HG03565 (cell line): Measurements from ENCODE around the gene NANOS3.
A peak's percentile ranks its signal among the peaks of the same experiment; 100 is the strongest.

Source experiments
- ATAC-seq: cut with Tn5 transposase; IDR thresholded peaks from one replicate; pipeline ENCODE4 v1.9.1; 2021; ENCODE audit warnings: mild to moderate bottlenecking, moderate library complexity; ENCODE audit not compliant: unreplicated experiment

The NANOS3 gene

DNA sequence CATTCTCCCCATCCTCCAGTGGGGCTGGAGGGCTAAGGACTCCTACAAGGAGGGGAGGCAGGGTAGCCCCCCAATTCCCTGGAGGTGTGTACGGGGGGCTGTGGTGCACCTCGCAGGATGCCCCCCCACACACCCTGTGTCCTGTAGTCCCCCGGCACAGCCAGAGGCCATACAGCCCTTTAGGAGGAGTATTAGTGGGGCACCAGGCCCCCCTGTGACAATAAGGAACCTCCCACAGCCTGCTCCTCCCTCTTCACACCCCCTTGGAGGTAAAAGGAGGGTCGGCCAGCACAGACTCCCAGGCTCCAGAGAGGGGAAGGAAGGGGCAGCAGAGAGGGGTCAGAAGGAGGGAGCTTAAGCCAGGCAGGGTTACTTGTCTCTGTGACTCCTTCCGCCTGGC is at the start of gene NANOS3:
NANOS3 (plus strand) TSS at position 301 of the 400 bp plus-strand sequence. CDS start 115 bp downstream, outside the sequence.
- no peak for ATAC-seq

GRCh38 chr19:13827656-13828055 is 49.3 kb upstream of the NANOS3 start:
- ATAC-seq, result no peak

DNA sequence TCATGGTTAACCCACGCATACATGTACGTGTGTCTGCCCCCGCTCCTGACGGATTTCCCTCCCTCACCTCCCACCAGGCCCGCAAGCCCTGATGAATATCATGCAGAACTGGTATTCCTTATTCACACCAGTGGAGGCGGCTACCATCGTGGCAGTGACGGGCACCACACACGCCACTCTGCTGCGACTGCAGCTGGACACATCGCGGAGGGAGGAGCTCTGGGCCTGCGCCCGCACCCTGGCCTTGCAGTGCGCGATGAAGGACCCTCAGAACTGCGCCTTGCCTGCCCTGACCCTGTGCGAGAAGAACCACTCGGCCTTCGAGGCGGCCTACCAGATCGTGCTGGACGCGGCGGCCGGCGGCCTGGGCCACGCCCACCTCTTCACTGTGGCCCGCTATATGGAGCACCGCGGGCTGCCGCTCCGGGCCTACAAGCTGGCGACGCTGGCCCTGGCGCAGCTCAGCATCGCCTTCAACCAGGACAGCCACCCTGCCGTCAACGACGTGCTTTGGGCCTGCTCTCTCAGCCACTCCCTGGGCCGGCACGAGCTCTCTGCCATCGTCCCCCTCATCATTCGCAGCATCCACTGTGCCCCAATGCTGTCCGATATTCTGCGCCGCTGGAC is 46.7 kb upstream of the NANOS3 start:
- ATAC-seq, result no peak

GRCh38 chr19:13830741-13831536 is 46.0 kb upstream of the NANOS3 start:
- no peak for ATAC-seq

- no peak for ATAC-seq
Observed at GRCh38 chr19:13831537-13832467, 45.1 kb upstream of the NANOS3 start.

DNA sequence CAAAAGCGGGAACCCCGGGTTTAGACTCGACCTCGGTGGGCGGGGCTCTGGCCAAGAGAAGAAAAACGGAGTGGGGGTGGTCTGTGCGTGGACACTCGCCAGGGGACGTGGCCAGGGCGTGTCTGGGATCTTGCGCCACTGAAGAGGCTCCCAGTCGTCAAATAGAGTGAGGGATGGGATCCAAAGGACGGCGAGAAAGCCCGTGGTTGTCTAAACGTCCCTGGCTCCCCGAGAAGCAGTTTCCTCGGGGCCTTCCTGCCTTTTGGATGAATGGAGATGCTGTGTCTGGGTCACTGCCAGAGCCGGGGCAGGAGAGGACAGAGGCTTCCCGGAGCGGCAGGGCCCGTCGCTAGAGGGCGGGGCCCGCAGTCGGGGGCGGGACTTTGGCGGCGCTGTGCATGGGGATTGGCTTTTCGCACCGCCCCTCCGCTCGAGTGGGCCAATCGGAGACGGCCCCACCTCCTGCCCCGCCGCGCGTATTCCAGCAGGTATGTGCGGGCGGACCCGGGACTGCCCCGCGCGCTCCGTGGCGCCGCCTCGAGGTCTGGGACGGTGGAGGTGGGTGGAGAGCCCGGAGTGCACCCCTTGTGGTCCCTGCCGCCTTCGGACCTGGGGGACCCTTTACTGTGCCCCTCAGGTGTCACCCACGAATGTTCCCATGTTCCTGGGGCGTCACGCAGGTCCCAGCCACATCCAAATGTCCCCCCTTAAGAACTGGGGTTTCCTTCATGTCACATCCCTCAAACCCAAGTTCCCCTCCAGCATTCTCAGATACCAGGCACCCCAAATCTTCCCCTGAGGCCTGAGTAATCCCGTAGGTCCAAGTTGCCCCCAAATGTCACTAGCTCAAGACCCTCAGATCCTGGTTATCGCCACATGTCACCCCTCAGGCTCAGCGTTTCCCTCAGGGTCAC is 43.3 kb upstream of the NANOS3 start:
- ATAC-seq, result peak; percentile 60

DNA sequence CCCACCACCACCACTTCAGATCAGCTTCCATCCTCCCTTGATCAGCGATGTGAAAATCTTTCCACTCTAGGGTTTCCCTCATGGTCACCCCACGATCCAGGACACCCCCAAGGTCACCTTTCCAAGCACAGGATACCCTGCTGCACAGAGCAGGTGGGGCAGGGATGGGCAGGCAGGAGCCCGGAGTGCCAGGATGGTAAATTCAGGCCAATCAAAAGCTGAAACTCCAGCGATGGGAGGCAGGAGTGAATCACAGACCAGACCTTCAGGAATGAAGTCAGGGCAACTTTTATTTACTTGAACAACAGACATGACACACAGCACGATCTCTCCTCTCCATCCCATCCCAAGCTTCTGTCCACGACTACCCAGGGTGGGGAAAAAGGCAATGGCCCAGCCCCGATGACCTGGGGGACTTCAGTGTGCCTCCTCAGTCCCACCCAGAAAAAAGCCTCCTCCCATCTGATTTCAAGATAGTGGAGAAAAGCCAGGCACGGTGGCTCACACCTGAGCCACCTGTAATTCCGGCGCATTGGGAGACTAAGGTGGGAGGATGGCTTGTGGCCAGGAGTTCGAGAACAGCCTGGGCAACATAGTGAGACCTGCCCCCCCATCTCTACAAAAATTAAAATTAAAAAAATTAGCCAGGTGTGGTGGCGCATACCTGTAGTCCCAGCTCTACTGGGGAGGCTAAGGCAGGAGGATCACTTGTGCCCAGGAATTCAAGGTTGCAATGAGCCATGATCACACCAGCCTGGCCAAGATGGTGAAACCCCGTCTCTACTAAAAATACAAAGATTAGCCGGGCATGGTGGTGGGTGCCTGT is 42.5 kb upstream of the NANOS3 start:
- ATAC-seq, result no peak

DNA sequence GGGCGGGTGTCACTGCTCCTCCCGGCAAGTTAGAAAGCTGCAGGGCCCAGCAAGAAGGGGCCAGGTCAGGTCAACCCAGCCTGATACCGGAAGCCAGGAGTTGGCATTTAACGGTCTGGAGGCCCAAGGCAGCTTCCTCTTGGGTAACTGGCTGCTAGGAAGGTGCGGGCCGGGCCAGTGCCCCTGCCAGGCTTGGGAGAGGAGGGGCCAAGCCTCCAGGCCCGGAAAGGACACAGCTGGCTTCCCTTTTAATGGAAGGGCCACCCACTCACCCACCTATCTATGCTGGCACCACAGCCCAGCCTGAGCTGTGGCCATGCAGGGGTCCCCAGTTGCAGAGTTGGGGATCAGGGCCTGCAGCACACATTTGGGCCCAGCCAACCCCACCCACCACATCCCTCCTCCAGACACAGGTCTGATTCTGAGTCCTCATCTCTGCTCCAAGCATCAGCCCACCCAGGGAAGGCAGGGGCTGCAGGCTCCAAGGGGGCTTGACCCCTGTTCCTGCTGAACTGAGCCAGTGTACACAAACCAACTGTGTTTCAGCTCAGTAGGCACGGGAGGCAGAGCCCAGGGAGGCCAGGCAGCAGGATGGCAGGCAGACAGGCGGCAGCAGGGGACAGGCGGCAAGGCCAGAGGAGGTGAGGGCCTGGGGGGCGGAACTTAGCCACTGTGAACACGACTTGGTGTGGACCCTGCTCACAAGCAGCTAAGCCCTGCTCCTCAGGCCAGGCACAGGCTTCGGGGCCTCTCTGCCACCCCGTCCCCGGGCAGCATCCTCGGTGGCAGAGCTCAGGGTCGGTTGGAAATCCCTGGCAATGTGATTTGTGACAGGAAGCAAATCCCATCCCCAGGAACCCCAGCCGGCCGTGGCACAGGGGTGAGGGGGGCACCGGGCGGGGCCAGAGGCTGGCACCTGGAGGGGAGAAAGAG is 40.9 kb upstream of the NANOS3 start:
- ATAC-seq, result no peak

DNA sequence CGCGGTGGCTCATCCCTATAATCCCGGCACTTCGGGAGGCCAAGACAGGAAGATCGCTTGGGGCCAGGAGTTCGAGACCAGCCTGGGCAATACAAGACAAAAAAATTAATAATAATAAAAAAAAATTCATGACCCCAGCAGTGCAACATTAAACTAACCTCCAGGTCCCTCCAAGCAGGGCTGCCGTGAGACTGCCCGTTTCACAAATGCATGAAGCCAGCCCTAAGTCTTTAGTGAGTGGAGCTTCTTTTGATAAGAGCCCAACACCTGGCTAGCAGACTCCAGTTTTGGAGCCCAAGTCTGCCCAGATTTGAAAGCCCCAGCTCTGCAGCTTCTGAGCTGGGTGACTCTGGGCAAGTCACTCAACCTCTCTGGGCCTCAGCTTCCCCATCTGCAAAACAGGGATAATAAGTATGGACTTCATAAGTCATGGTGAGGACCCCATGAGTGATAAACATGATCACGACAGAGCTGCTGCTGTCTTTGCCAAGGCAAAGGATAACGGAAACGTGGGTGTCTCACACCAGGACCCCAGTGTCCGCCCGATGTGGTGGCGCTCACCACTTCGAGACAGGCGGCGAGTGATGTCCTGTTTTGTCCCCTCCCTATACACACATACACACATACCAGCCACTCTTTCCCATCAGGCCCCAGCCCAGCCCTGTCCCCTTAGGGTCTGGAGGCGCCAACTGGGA is 38.4 kb upstream of the NANOS3 start:
- ATAC-seq, result no peak

GRCh38 chr19:13839130-13839937 is 37.6 kb upstream of the NANOS3 start:
- no peak for ATAC-seq

DNA sequence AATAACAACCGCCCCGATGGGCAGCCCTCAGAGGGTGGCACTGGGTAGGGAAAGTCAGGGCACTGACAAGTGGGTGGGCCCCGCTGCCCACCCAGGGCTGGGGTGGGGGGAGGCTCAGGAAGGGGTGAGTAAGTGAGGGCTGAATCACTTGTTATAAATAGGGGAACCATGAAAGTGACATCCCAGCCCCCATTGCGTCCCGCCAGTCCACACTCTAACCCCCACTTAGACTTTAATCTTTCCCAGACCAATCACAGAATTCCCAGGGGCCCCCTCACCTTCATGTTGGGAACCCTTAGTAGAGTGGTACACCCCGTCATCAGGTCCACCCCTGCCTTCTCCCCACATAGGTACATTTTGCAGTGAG is 37.0 kb upstream of the NANOS3 start:
- ATAC-seq, result no peak

DNA sequence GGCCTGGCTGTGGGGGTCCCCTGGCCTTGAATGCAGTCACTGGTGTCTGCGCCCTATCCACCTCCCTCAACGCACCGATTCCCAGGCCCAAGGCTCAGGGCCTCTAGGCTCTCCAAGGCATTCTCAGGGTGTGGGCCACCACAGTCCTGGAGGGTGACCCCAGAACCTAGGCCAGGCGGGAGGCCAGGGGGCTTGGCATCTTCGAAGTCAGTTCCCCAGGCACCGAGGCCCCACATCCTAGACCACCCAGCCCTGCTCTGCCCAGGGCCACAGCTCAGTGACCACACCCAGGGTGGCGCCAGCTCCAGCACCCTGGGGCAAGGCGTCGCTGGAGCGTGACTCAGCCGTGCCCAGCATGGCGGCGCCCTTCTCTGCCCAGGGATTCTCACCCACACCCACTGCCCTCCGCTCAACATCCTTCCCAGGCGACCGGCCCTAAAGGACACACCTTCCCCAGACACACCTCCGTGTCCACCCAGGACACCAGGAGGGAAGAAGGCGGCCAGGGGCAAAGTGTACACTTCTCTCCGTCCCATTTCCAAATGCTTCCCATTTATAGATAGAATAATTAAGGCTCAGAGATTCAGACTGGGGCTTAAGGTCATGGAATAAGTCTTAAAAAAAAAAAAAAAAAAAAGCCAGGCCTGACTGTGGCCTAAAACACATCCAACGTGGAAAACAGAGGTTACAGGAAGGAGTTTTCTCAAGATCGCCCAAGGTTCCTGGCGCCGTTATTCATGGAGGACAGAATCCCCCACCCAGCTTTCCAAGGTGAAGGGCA is 36.4 kb upstream of the NANOS3 start:
- no peak for ATAC-seq

- no peak for ATAC-seq
Observed at GRCh38 chr19:13841086-13841961, 35.6 kb upstream of the NANOS3 start.

DNA sequence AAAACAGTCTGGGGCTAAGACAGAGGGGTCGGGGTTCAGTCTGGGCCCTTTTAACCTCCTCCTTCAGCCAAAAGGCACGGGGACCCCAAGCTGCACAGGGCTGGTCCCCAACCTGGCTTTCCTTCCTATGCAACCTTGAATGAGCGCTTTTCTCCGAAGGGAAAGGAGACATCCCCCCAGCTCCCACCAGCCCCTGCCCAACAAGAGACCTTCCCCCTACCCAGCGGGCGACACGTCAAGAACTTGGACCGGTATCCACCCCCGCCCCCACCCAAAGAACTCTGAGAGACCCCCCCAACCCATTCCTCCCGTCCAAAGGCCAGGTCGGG is 35.0 kb upstream of the NANOS3 start:
- no peak for ATAC-seq

GRCh38 chr19:13842291-13843103 is 34.4 kb upstream of the NANOS3 start:
- ATAC-seq, result no peak
